T-helper 1 cell (primary cell): ENCODE results near the gene SWT1.
A peak's percentile ranks its signal among the peaks of the same experiment; 100 is the strongest.

Experiments
- DNase-seq, 5 donors: peaks; one replicate each; pipeline ENCODE4 v3.0.0-alpha.2; 2012 to 2020
- total RNA-seq, 4 donors: gene quantifications; one replicate each; lab custom pipeline; 2026; lab: John Stamatoyannopoulos, UW

SWT1 gene
- 10.4 to 20.6 (median 14.8) reads per million in 4 donors for total RNA-seq

GRCh38 chr1:185156854-185157598 lies at the start of gene SWT1, which contains the start of gene TRMT1L:
SWT1 (plus strand) TSS chr1:185157167; CDS start chr1:185160842, 3,675 bp downstream.
TRMT1L (minus strand) TSS chr1:185156953; CDS start chr1:185156712, 241 bp downstream.
- peak; percentile 95 to 99 (median 97) for DNase-seq

- no peak for DNase-seq
Measured at GRCh38 chr1:185108321-185108720, 48.6 kb upstream of the SWT1 start.

- DNase-seq, result no peak
Measured at GRCh38 chr1:185110145-185110544, 46.8 kb upstream of the SWT1 start.

GRCh38 chr1:185111873-185112272 lies 45.1 kb upstream of the SWT1 start:
- DNase-seq, result no peak

- DNase-seq, result no peak
Measured at GRCh38 chr1:185112356-185112755, 44.6 kb upstream of the SWT1 start.

- DNase-seq, result no peak
Measured at GRCh38 chr1:185129708-185130107, 27.3 kb upstream of the SWT1 start.

- no peak for DNase-seq
Measured at GRCh38 chr1:185132534-185132933, 24.4 kb upstream of the SWT1 start.

- no peak for DNase-seq
Measured at GRCh38 chr1:185137896-185138545, 18.9 kb upstream of the SWT1 start.

- no peak for DNase-seq
Measured at GRCh38 chr1:185139246-185139645, 17.7 kb upstream of the SWT1 start.

GRCh38 chr1:185144233-185144632 lies 12.7 kb upstream of the SWT1 start:
- DNase-seq, result no peak

GRCh38 chr1:185151215-185151614 lies 5.8 kb upstream of the SWT1 start:
- DNase-seq, result no peak

- DNase-seq, result no peak
Measured at GRCh38 chr1:185152187-185152767, 4.7 kb upstream of the SWT1 start.

- no peak for DNase-seq
Measured at GRCh38 chr1:185154912-185155513, 2.0 kb upstream of the SWT1 start.

- DNase-seq, result peak in 1 of 5 donors; percentile 26
Measured at GRCh38 chr1:185155600-185156287, 1.2 kb upstream of the SWT1 start.

GRCh38 chr1:185156288-185156853 lies 596 bp upstream of the SWT1 start:
- DNase-seq, result peak in 1 of 5 donors; percentile 7

GRCh38 chr1:185157599-185158412 lies 839 bp downstream of the SWT1 start:
- DNase-seq, result no peak

- no peak for DNase-seq
Measured at GRCh38 chr1:185158800-185159199, 1.8 kb downstream of the SWT1 start.

- no peak for DNase-seq
Measured at GRCh38 chr1:185159966-185160365, 3.0 kb downstream of the SWT1 start.

- no peak for DNase-seq
Measured at GRCh38 chr1:185162491-185162890, 5.5 kb downstream of the SWT1 start.

GRCh38 chr1:185166106-185166505 lies 9.1 kb downstream of the SWT1 start:
- DNase-seq, result no peak

- DNase-seq, result peak in 4 of 5 donors; percentile 2 to 61 (median 20)
Measured at GRCh38 chr1:185170291-185170848, 13.4 kb downstream of the SWT1 start.
